Neutrophil (primary cell): ENCODE results near the gene REV3L.

Experiments used
- H3K27ac ChIP-seq: fragments of 200-600 bp; sonication (generic); 2 replicates; pipeline ENCODE4 v1.5.1; 2016; ENCODE audit warnings: mild to moderate bottlenecking, moderate library complexity
- H3K27me3 ChIP-seq: fragments of 200-600 bp; sonication (generic); 2 replicates; pipeline ENCODE4 v1.6.0; 2016; ENCODE audit warnings: mild to moderate bottlenecking
- H3K36me3 ChIP-seq: fragments of 200-600 bp; sonication (generic); 2 replicates; pipeline ENCODE4 v1.5.1; 2017
- H3K4me1 ChIP-seq, 2 experiments: fragments of 200-600 bp in 1 of 2; sonication (generic) in 1 of 2; 1 replicate in 1 of 2; 2 replicates in 1 of 2; pipeline versions ENCODE4 v1.5.1 to v1.6.1; 2013 to 2016; ENCODE audit warnings: low read depth in 1 of 2, low read length in 1 of 2, mild to moderate bottlenecking in 1 of 2, moderate library complexity in 1 of 2; ENCODE audit not compliant: control insufficient read depth in 1 of 2, insufficient read depth in 1 of 2
- H3K4me3 ChIP-seq, 2 experiments: fragments of 200-600 bp in 1 of 2; sonication (generic) in 1 of 2; 1 replicate in 1 of 2; 2 replicates in 1 of 2; pipeline ENCODE4 v1.5.1; 2013 to 2016; ENCODE audit warnings: low read depth in 1 of 2, low read length in 1 of 2, mild to moderate bottlenecking in 1 of 2, moderate library complexity in 1 of 2
- H3K9me3 ChIP-seq: fragments of 200-600 bp; sonication (generic); 2 replicates; pipeline ENCODE4 v1.5.1; 2016
- CTCF ChIP-seq: fragments of 200-600 bp; sonication (generic); IDR thresholded peaks from 2 replicates; pipeline ENCODE4 v1.5.1; 2016; ENCODE audit warnings: antibody characterized with exemption

The REV3L gene

DNA sequence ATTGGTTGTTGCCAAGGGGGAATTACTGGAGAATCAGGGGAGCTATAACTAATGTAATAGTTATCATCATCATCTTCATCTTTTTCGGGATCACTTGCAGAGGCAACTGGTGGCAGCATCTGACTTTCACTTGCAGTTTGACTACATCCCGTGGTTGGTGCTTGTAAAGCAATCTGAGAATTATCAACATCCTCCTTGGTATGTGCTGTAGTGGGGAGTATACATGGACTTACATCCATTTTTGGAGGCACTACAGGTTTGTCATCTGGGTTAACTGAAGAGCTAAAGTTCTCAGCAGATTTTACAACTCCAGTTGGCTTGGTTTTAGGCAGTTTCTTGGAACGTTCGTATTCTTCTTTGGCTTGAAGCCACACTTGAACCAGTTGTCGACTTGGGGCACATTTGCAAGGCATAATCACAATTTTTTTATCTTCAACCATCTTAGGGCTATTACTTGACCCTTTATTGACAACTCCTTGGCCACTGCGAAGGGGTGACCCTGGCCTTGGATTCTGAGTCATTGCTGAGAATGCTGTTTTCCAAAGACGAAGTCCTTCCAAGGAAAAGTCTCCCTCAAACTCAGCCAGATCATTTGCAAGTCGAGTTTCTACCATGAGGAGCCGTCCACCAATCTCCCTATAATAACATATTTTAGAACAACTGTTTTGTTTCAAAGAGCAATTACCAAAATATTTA is 115.5 kb downstream of the REV3L start:
- Histone ChIP-seq H3K27ac (no peak overlapping the region), H3K4me3 (no peak overlapping the region), H3K27me3 (no peaks in the 10 kb centered on the region), H3K9me3 (no peaks in the 10 kb centered on the region), H3K4me1 (peaks cover 0 to 3% of the 10 kb centered on the region in 2 experiments), H3K36me3 (peaks cover 15% of the 10 kb centered on the region)
- no peak for TF ChIP-seq CTCF

DNA sequence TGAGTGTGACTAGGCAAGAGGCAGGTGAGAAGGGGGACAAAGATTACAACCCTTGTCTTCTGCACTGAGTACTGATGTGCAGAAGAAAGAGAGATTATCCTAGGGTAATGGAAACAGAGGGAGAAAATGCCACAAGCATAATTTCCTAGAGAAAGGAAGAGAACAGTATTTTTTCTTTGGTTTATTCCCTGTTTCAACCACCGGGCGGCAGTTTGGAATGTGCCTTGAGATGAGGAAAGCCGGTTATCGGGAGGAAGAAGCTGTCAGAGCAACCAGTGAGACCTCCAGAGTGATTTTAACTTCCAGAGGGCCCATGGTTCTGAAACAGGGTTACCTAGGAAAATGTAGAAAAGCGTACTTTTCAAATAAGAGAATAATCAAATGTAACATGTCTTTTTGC is 121.4 kb downstream of the REV3L start:
- no peak for TF ChIP-seq CTCF
- H3K4me3 ChIP-seq = no peak overlapping the region
- H3K27ac ChIP-seq = no peak overlapping the region
- H3K4me1 ChIP-seq = no peaks in the 10 kb centered on the region
- no peaks in the 10 kb centered on the region for H3K27me3 ChIP-seq
- H3K9me3 ChIP-seq = no peaks in the 10 kb centered on the region
- H3K36me3 ChIP-seq = peaks cover 10% of the 10 kb centered on the region

DNA sequence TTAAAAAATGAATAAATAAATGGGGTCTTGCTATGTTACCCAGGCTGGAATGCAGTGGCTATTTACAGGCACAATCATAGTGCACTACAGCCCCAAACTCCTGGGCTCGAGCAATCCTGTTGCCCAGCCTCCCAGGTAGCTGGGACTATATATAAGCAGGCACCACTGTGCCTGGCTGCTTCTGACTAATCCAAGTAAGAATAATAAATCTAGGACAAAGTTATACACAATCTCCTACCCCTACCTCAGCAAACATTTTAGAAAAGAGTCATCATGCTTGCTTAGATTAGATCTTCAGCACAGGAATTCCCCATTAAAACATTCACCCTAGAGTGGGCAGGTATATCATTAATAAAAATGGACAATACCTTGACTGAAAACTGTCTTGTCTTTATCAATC is 124.6 kb downstream of the REV3L start:
- Histone ChIP-seq H3K4me1 (peaks cover 21 to 22% of the 10 kb centered on the region in 2 experiments), H3K36me3 (peaks cover 10% of the 10 kb centered on the region), H3K4me3 (no peak overlapping the region), H3K9me3 (no peaks in the 10 kb centered on the region), H3K27me3 (no peaks in the 10 kb centered on the region), H3K27ac (no peak overlapping the region)
- TF ChIP-seq CTCF = no peak

- no peak for TF ChIP-seq CTCF
- Histone ChIP-seq H3K36me3 (peaks cover 4% of the 10 kb centered on the region), H3K9me3 (no peaks in the 10 kb centered on the region), H3K27me3 (no peaks in the 10 kb centered on the region), H3K4me3 (no peak overlapping the region), H3K27ac (no peak overlapping the region), H3K4me1 (peaks cover 21 to 23% of the 10 kb centered on the region in 2 experiments)
These were observed 125.3 kb downstream of the REV3L start for GRCh38 chr6:111357705-111358104.

GRCh38 chr6:111356551-111356950 is 126.5 kb downstream of the REV3L start:
- peaks cover 3% of the 10 kb centered on the region for H3K36me3 ChIP-seq
- no peak for TF ChIP-seq CTCF

More at GRCh38 chr6:111356551-111356950, 126.5 kb downstream of the REV3L start:
- H3K27me3 ChIP-seq = no peaks in the 10 kb centered on the region
- H3K4me1 ChIP-seq = peaks cover 21 to 23% of the 10 kb centered on the region in 2 experiments
- no peak overlapping the region for H3K4me3 ChIP-seq
- no peaks in the 10 kb centered on the region for H3K9me3 ChIP-seq
- no peak overlapping the region for H3K27ac ChIP-seq
